K562 (cell line): Measurements from ENCODE around the gene CTBP2. TPM values are rescaled to one million over a fixed set of nuclear protein-coding genes. Genes with fewer than 3 reads are reported as not detected.

Experiments
- ATAC-seq: fragments of 200-7000 bp; cut with Tn5 transposase; 3 replicates; pipeline ENCODE4 v1.9.1; 2020; ENCODE audit warnings: moderate library complexity
- BruUV-seq: library from RNA; stranded (reverse); fragments of 400-500 nt; replicated peaks from 2 replicates; lab custom pipeline; 2021; lab: Mats Ljungman, UMichigan
- CTCF ChIA-PET: fragments of 300-600 bp; formaldehyde crosslinking; extraction: SDS; loops from one replicate; lab custom pipeline; 2021; ENCODE audit warnings: low intra/inter-chr PET ratio; lab: Yijun Ruan, JAX
- POLR2A ChIA-PET: fragments of 300-600, 350-650 bp; sonication (Branson Sonifier 250); formaldehyde crosslinking; extraction: SDS; loops from one replicate; lab custom pipeline; 2021; ENCODE audit warnings: antibody characterized with exemption, inconsistent platforms; lab: Yijun Ruan, JAX
- DNase-seq, 4 experiments: peaks; one replicate each; pipeline versions ENCODE4 v3.0.0 to v3.0.0-alpha.2; 2011 to 2018; ENCODE audit warnings: low spot score in 3 of 4, mixed read lengths in 3 of 4; ENCODE audit errors: extremely low read depth in 1 of 4
- FAIRE-seq: peaks from 2 replicates; lab custom pipeline; 2011; peaks lifted over from hg19 to GRCh38; lab: Jason Lieb, UNC
- H2AFZ ChIP-seq: 2 replicates; pipeline ENCODE4 v1.6.0; 2011; ENCODE audit warnings: low read depth, low read length, control low read depth, inconsistent platforms
- H3K27ac ChIP-seq: fragments of 200-600 bp; 3 replicates; pipeline ENCODE4 v1.8.0; 2011; ENCODE audit warnings: low read depth, mild to moderate bottlenecking, control low read depth, inconsistent platforms, low read length, moderate library complexity, mixed read lengths; ENCODE audit errors: extremely low read depth
- H3K27me3 ChIP-seq, 2 experiments: fragments of 300-600 bp in 1 of 2; 2 replicates in 1 of 2; 3 replicates in 1 of 2; pipeline versions ENCODE4 v1.6.0 to v1.8.0; 2011; ENCODE audit warnings: inconsistent platforms in 2 of 2, low read length in 2 of 2, mild to moderate bottlenecking in 1 of 2, mixed read lengths in 1 of 2, moderate library complexity in 1 of 2; ENCODE audit not compliant: control insufficient read depth in 2 of 2, insufficient read depth in 2 of 2
- H3K36me3 ChIP-seq: fragments of 300-600 bp; 3 replicates; pipeline ENCODE4 v1.8.0; 2011; ENCODE audit warnings: mild to moderate bottlenecking, low read length, inconsistent platforms; ENCODE audit not compliant: control insufficient read depth, insufficient read depth
- H3K4me1 ChIP-seq, 2 experiments: fragments of 200-600 bp in 1 of 2; replicated peaks in 1 of 2; 2 replicates in 1 of 2; 3 replicates in 1 of 2; pipeline versions ENCODE4 v1.5.1 to v1.8.0; 2011; ENCODE audit warnings: inconsistent platforms in 2 of 2, low read length in 2 of 2, mild to moderate bottlenecking in 1 of 2, mixed read lengths in 1 of 2, moderate library complexity in 1 of 2; ENCODE audit not compliant: control insufficient read depth in 2 of 2, insufficient read depth in 2 of 2
- H3K4me2 ChIP-seq: 2 replicates; pipeline ENCODE4 v1.6.1; 2011; ENCODE audit warnings: low read length, control low read depth, inconsistent platforms, mixed read lengths; ENCODE audit not compliant: insufficient read depth
- H3K4me3 ChIP-seq: fragments of 200-600 bp; sonication (generic), shearing (Covaris generic); 2 replicates; pipeline ENCODE4 v1.5.1; 2016; ENCODE audit warnings: control low read depth, inconsistent platforms
- H3K79me2 ChIP-seq: fragments of 200-600 bp; 3 replicates; pipeline ENCODE4 v1.8.0; 2011; ENCODE audit warnings: low read length, inconsistent platforms; ENCODE audit not compliant: control insufficient read depth, insufficient read depth
- H3K9ac ChIP-seq, 2 experiments: 2 replicates each; pipeline versions ENCODE4 v1.6.0 to v1.6.1; 2011; ENCODE audit warnings: low read depth in 2 of 2, low read length in 2 of 2, control low read depth in 1 of 2, inconsistent platforms in 1 of 2, mild to moderate bottlenecking in 1 of 2, mixed read lengths in 1 of 2; ENCODE audit not compliant: insufficient read depth in 1 of 2
- H3K9me1 ChIP-seq: one replicate; pipeline ENCODE4 v1.6.0; 2011; ENCODE audit warnings: inconsistent platforms, mild to moderate bottlenecking, low read length, moderate library complexity; ENCODE audit not compliant: control insufficient read depth, insufficient read depth
- H3K9me3 ChIP-seq: replicated peaks from 2 replicates; pipeline ENCODE4 v1.5.1; 2011; ENCODE audit warnings: low read depth, low read length, inconsistent platforms; ENCODE audit not compliant: control insufficient read depth, insufficient read depth
- H4K20me1 ChIP-seq: replicated peaks from 2 replicates; pipeline ENCODE4 v1.6.1; 2011; ENCODE audit warnings: low read length, inconsistent platforms, mixed read lengths; ENCODE audit not compliant: control insufficient read depth, insufficient read depth
- CBX8 ChIP-seq: fragments of 200-600 bp; sonication (generic); IDR thresholded peaks from 2 replicates; pipeline ENCODE4 v1.6.1; 2012; ENCODE audit warnings: borderline replicate concordance, mixed run types, low read depth, mild to moderate bottlenecking, moderate library complexity, mixed read lengths, low read length, control low read depth, inconsistent platforms; ENCODE audit not compliant: poor library complexity, severe bottlenecking; ENCODE audit errors: extremely low read depth
- LEF1 ChIP-seq: fragments of 450-650 bp; IDR thresholded peaks from 2 replicates; pipeline ENCODE4 v1.6.1; 2016; ENCODE audit warnings: mild to moderate bottlenecking
- USF1 ChIP-seq: sonication (generic); formaldehyde crosslinking; IDR thresholded peaks from 2 replicates; pipeline ENCODE4 v1.9.0; 2022; ENCODE audit warnings: mild to moderate bottlenecking, missing genetic modification reagents
- ZBTB40 ChIP-seq, 2 experiments: fragments of 450-650 bp in 1 of 2; sonication (generic) in 1 of 2; formaldehyde crosslinking in 1 of 2; IDR thresholded peaks; 2 replicates each; pipeline versions ENCODE4 v1.7.1 to v1.9.0; 2016 to 2022; ENCODE audit warnings: inconsistent platforms in 1 of 2, mild to moderate bottlenecking in 1 of 2, missing genetic modification reagents in 1 of 2
- ZNF609 ChIP-seq: sonication (generic); formaldehyde crosslinking; IDR thresholded peaks from 2 replicates; pipeline ENCODE4 v1.8.1; 2023; ENCODE audit warnings: missing genetic modification reagents, mild to moderate bottlenecking, borderline replicate concordance
- WGBS: fragments of 100-300 bp; shearing (Covaris generic); methylation state at CpG from one replicate; pipeline ENCODE4 v1.1.6; 2016; ENCODE audit warnings: low coverage, mixed read lengths; ENCODE audit not compliant: insufficient coverage; ENCODE audit errors: missing lambda C conversion rate; 5-methylcytosine and 5-hydroxymethylcytosine counted together
- in situ Hi-C: fragments of 300-500 bp; cut with MboI; formaldehyde crosslinking; loops from 4 replicates; pipeline ENCODE4 v1.15.0; 2018; ENCODE audit warnings: inconsistent platforms, mixed read lengths
- intact Hi-C: fragments of 100-400 bp; cut with micrococcal nuclease; formaldehyde crosslinking; loops from 2 replicates; pipeline ENCODE4 v1.14.2; 2022
- polyA plus RNA-seq, 8 experiments: library from polyadenylated mRNA; depleted of rRNA in 4 of 8; stranded (reverse) in 5 of 8; unstranded in 3 of 8; fragments of >200 nt; fragmentation: Nextera tagmentation in 2 of 8; fragmentation: Illumina TruSeq in 1 of 8; extraction: Ambion mirVana in 2 of 8; extraction: Trizol in 1 of 8; gene quantifications; 2 replicates each; pipeline versions ENCODE4 v1.2.1 to v1.2.3, GENCODE V29; 2011 to 2014; ENCODE audit warnings: inconsistent platforms in 1 of 8, missing spikeins in 1 of 8
- total RNA-seq, 7 experiments: library from RNA; depleted of rRNA in 6 of 7; stranded (reverse); fragments of >200 nt in 6 of 7; fragmentation: Illumina TruSeq in 2 of 7; extraction: Trizol in 2 of 7; gene quantifications; 2 replicates each; pipeline versions ENCODE4 v1.2.1 to v1.2.3, GENCODE V29; 2011 to 2021; ENCODE audit warnings: low replicate concordance in 1 of 7

The CTBP2 gene
- total and polyA plus RNA-seq, 9 of the 15 experiments (the other 6 are each of a cell fraction or from before 2014, with no cell fraction given): 1.3 to 8.8 (median 5.1) TPM

GRCh38 chr10:125149680-125150047, 10.7 kb downstream of the CTBP2 start:
- Histone ChIP-seq H3K9ac (peak overlapping the region in 1 of 2 experiments; percentile 69; a peak in 1 of 4 replicates), H3K27me3 (no peaks in the 10 kb centered on the region), H3K36me3 (peaks cover 57% of the 10 kb centered on the region), H4K20me1 (peaks cover 29% of the 10 kb centered on the region), H3K27ac (peak overlapping the region; percentile 52; the same call in 1 of the 3 replicates), H3K9me3 (no peaks in the 10 kb centered on the region), H3K79me2 (peaks cover 100% of the 10 kb centered on the region), H3K4me1 (peaks cover 39% of the 10 kb centered on the region in 2 experiments), H3K4me3 (no peak overlapping the region), H2AFZ (no peak overlapping the region), H3K9me1 (peaks cover 5% of the 10 kb centered on the region), H3K4me2 (0 out of 2 replicates have a peak overlapping the region, but pooled peaks have one; percentile 11)
- CTCF ChIA-PET: no interaction called here
- FAIRE-seq: no peak
- intact Hi-C loops (loop anchor here (5.0 to 10.0 kb wide), 3 partner anchors 97 to 357 kb away; partner anchors contain the start of genes EEF1AKMT2 and ZRANB1), in situ Hi-C loops (loop anchor here (25.0 kb wide), 1 partner anchor 212 kb away; the partner anchor contains the start of gene ZRANB1)
- POLR2A ChIA-PET: interaction anchor here (0.6 to 2.4 kb wide), 3 partner anchors 8 to 274 kb away, joined by 3 to 9 read pairs (median 3); no protein-coding TSS in a partner anchor
- DNase-seq: no peak
- no TSS peak for BruUV-seq
- WGBS: 51% methylated on average over 6 of the region's 7 CpGs
- ATAC-seq: no peak
- no peak for TF ChIP-seq ZBTB40 (IDR thresholded peaks at IDR 0.05)
- no peak for TF ChIP-seq ZBTB40 (CRISPR knock-in tag; IDR thresholded peaks at IDR 0.05)
- no peak for TF ChIP-seq CBX8
- no peak for TF ChIP-seq ZNF609 (CRISPR knock-in tag)
- no peak for TF ChIP-seq LEF1
- no peak for TF ChIP-seq USF1 (CRISPR knock-in tag)
